K562 (cell line): Measurements from ENCODE around the gene LYPD5. TPM values are rescaled to one million over a fixed set of nuclear protein-coding genes. Genes with fewer than 3 reads are reported as not detected.

Experiments
- AFF1 ChIP-seq, 2 experiments: fragments of 450-650 bp; IDR thresholded peaks; 2 replicates each; pipeline ENCODE4 v1.6.1; 2018; ENCODE audit warnings: mild to moderate bottlenecking in 2 of 2, low read depth in 1 of 2; ENCODE audit not compliant: partially characterized antibody in 2 of 2
- ARID3B ChIP-seq: fragments of 250-450 bp; sonication (Bioruptor Pico); IDR thresholded peaks from 2 replicates; pipeline ENCODE4 v1.4.0; 2020; ENCODE audit warnings: borderline replicate concordance
- CBFA2T2 ChIP-seq: fragments of 450-650 bp; conservative IDR thresholded peaks from 2 replicates; pipeline ENCODE4 v1.6.1; 2017; ENCODE audit warnings: mild to moderate bottlenecking
- FOS ChIP-seq: IDR thresholded peaks from 3 replicates; pipeline ENCODE4 v1.6.1; 2011; ENCODE audit not compliant: insufficient read length; ENCODE audit errors: extremely low read depth
- FOXJ3 ChIP-seq: sonication (generic); formaldehyde crosslinking; IDR thresholded peaks from 2 replicates; pipeline ENCODE4 v1.4.0; 2020; ENCODE audit warnings: mild to moderate bottlenecking, missing genetic modification reagents
- HOMEZ ChIP-seq: fragments of 250-450 bp; sonication (Bioruptor Pico); IDR thresholded peaks from 2 replicates; pipeline ENCODE4 v1.4.0; 2020; ENCODE audit warnings: mild to moderate bottlenecking, moderate library complexity
- IRF9 ChIP-seq: fragments of 450-650 bp; IDR thresholded peaks from 2 replicates; pipeline ENCODE4 v1.6.1; 2016; ENCODE audit warnings: missing biosample characterization, missing genetic modification characterization
- KDM4B ChIP-seq, 2 experiments: fragments of 450-650 bp in 1 of 2; sonication (generic) in 1 of 2; IDR thresholded peaks; 2 replicates each; pipeline ENCODE4 v1.6.1; 2016 to 2017; ENCODE audit warnings: borderline replicate concordance in 2 of 2, antibody characterized with exemption in 1 of 2, low read depth in 1 of 2, mild to moderate bottlenecking in 1 of 2
- KLF1 ChIP-seq: fragments of 450-650 bp; IDR thresholded peaks from 2 replicates; pipeline ENCODE4 v1.6.1; 2016; ENCODE audit warnings: missing genetic modification characterization, missing compliant biosample characterization
- MTA2 ChIP-seq: fragments of 450-650 bp; IDR thresholded peaks from 2 replicates; pipeline ENCODE4 v1.6.1; 2016; ENCODE audit warnings: low read depth
- SNIP1 ChIP-seq: fragments of 450-650 bp; IDR thresholded peaks from 2 replicates; pipeline ENCODE4 v1.7.1; 2017; ENCODE audit warnings: low read depth, mild to moderate bottlenecking
- SP1 ChIP-seq: sonication (generic); formaldehyde crosslinking; IDR thresholded peaks from 2 replicates; pipeline ENCODE4 v1.8.1; 2022; ENCODE audit warnings: mild to moderate bottlenecking, missing genetic modification reagents
- ZBTB49 ChIP-seq: sonication (generic); formaldehyde crosslinking; IDR thresholded peaks from 2 replicates; pipeline ENCODE4 v1.8.0; 2022; ENCODE audit warnings: missing genetic modification reagents, mild to moderate bottlenecking, borderline replicate concordance
- ZBTB8A ChIP-seq: fragments of 450-650 bp; IDR thresholded peaks from 2 replicates; pipeline ENCODE4 v1.6.1; 2018; ENCODE audit warnings: mild to moderate bottlenecking, moderate library complexity; ENCODE audit not compliant: partially characterized antibody
- ZNF274 ChIP-seq: IDR thresholded peaks from 2 replicates; pipeline ENCODE4 v1.6.1; 2011; ENCODE audit warnings: low read depth, mild to moderate bottlenecking, low read length, moderate library complexity, borderline replicate concordance
- ZNF764 ChIP-seq: fragments of 250-450 bp; sonication (Bioruptor Pico); IDR thresholded peaks from 2 replicates; pipeline ENCODE4 v1.4.0; 2020; ENCODE audit warnings: low read depth, mild to moderate bottlenecking, moderate library complexity
- polyA plus RNA-seq, 8 experiments: library from polyadenylated mRNA; depleted of rRNA in 4 of 8; stranded (reverse) in 5 of 8; unstranded in 3 of 8; fragments of >200 nt; fragmentation: Nextera tagmentation in 2 of 8; fragmentation: Illumina TruSeq in 1 of 8; extraction: Ambion mirVana in 2 of 8; extraction: Trizol in 1 of 8; gene quantifications; 2 replicates each; pipeline versions ENCODE4 v1.2.1 to v1.2.3, GENCODE V29; 2011 to 2014; ENCODE audit warnings: inconsistent platforms in 1 of 8, missing spikeins in 1 of 8
- total RNA-seq, 7 experiments: library from RNA; depleted of rRNA in 6 of 7; stranded (reverse); fragments of >200 nt in 6 of 7; fragmentation: Illumina TruSeq in 2 of 7; extraction: Trizol in 2 of 7; gene quantifications; 2 replicates each; pipeline versions ENCODE4 v1.2.1 to v1.2.3, GENCODE V29; 2011 to 2021; ENCODE audit warnings: low replicate concordance in 1 of 7

Gene LYPD5
- total and polyA plus RNA-seq, 9 of the 15 experiments (the other 6 are each of a cell fraction or from before 2014, with no cell fraction given), result 0.03 to 0.22 (median 0.10) TPM; not detected in 3

- TF ChIP-seq KLF1 (no peak), KDM4B (IDR thresholded peaks at IDR 0.05; ENCODE audit: borderline replicate concordance in 2 of 2, low read depth in 1 of 2) (0 out of 4 replicates have a peak, but pooled peaks of 1 of the 2 experiments have one; percentile 25), ARID3B (CRISPR knock-in tag) (no peak), ZBTB8A (no peak), SP1 (peak; percentile 55; the same call in 1 of the 2 replicates), ZNF274 (no peak), AFF1 (IDR thresholded peaks at IDR 0.05; ENCODE audit: low read depth in 1 of 2, partially characterized antibody in 2 of 2) (peak in 1 of 2 experiments; percentile 17), IRF9 (no peak), ZNF764 (no peak), HOMEZ (CRISPR knock-in tag) (no peak; the same call in 1 of the 2 replicates), CBFA2T2 (no peak), ZBTB49 (CRISPR knock-in tag) (no peak), FOS (no peak), FOXJ3 (CRISPR knock-in tag) (no peak), SNIP1 (no peak), MTA2 (no peak)
Observed at GRCh38 chr19:43784981-43785808, 17.1 kb downstream of the LYPD5 start (continued).
